GM12865 (cell line): ENCODE data around the gene TYW1.
"Not testable (repeated sequence)": the region's sequence is repeated elsewhere in the genome, so short reads cannot be mapped to it uniquely, and the experiment has no call there.

Source experiments
- DNase-seq: peaks from one replicate; pipeline ENCODE4 v3.0.0; 2010; ENCODE audit warnings: low read depth
- H3K4me3 ChIP-seq: 2 replicates; pipeline ENCODE4 v1.5.1; 2011; ENCODE audit warnings: mild to moderate bottlenecking, low read depth, low read length, control low read depth
- TF ChIP-seq, protein P1 (sequence below): IDR thresholded peaks from 2 replicates; pipeline ENCODE4 v1.5.1; 2011; ENCODE audit warnings: low read length, control low read depth, low read depth, inconsistent platforms; ENCODE audit not compliant: insufficient read depth; ENCODE audit errors: missing control alignments

Gene TYW1

GRCh38 chr7:67251986-67252558 lies 255.4 kb downstream of the TYW1 start:
- no peak overlapping the region for H3K4me3 ChIP-seq
- TF ChIP-seq, protein P1, sequence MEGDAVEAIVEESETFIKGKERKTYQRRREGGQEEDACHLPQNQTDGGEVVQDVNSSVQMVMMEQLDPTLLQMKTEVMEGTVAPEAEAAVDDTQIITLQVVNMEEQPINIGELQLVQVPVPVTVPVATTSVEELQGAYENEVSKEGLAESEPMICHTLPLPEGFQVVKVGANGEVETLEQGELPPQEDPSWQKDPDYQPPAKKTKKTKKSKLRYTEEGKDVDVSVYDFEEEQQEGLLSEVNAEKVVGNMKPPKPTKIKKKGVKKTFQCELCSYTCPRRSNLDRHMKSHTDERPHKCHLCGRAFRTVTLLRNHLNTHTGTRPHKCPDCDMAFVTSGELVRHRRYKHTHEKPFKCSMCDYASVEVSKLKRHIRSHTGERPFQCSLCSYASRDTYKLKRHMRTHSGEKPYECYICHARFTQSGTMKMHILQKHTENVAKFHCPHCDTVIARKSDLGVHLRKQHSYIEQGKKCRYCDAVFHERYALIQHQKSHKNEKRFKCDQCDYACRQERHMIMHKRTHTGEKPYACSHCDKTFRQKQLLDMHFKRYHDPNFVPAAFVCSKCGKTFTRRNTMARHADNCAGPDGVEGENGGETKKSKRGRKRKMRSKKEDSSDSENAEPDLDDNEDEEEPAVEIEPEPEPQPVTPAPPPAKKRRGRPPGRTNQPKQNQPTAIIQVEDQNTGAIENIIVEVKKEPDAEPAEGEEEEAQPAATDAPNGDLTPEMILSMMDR, result no peak
- DNase-seq, result no peak

DNA sequence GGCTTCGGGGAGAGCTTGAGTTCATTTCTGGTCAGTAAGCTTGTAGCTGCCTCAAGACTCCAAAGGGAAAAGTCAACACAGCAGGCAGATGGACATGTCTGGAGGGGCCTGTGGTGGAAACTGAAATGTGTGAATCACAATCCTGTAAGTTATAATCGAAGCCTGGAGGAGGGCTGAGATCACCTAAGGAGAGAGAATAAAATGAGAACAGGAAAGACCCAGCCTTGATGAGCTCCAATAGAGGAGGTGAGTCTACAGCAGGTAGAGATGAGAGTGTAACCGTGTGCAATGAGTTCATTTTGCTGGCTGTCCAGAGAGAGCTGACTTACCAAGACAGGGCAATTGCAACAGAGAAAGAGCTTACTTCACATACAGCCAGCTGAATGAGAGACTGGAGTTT lies 258.4 kb downstream of the TYW1 start:
- DNase-seq, result not testable (repeated sequence)

DNA sequence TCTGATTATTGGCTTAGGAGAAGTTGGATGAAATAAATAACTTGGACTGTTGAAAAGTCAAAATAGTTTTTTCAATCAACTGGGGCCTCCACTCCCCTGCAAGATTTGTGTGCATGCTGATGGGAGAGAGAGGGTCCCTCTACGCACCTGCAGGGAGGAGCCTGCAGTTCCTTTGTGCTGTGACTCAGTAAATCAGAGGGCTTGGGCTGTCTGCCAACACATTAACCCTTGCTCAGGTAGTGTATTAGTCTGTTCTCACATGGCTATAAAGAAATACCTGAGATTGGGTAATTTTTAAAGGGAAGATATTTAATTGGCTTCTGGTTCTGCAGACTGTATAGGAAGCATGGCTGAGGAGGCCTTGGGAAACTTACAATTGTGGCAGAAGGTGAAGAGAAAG lies 261.1 kb downstream of the TYW1 start:
- DNase-seq, H3K4me3 ChIP-seq: not testable (repeated sequence)

More for the DNA sequence above, 258.4 kb downstream of the TYW1 start:
- not testable (repeated sequence) for H3K4me3 ChIP-seq

DNA sequence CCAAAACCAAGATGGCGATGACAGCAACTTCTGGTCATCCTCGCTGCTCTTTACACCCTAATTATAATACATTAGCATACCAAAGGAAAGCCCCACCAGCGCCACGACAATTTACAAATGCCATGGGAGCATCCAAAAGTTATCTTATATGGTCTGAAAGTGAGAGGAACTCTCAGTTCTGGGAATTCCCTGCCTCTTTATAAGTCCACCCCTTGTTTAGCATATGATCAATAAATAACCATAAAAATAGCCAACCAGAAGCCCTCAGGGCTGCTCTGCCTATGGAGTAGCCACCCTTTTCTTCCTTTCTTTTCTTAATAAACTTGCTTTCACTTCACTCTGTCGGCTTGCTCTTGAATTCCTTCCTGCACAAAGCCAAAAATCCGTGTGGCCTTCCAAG lies 262.7 kb downstream of the TYW1 start:
- H3K4me3 ChIP-seq, DNase-seq: not testable (repeated sequence)

DNA sequence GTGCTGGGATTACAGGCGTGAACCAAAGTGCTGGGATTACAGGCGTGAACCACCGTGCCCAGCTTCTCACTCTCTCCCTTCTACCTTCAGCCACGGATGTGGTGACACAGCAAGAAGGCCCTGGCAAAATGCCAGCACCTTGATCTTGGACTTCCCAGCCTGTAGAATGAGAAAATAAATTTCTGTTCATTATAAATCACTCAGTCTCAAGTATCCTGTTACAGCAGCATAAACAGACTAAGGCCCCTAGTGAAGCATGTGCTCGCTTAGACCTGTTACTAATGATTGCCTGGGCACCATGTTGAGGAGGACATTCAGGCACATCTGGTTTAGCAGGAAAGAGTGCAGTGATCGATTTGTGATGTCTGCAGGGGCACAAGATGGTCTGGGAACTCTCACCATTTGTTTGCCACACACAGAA lies 263.5 kb downstream of the TYW1 start:
- not testable (repeated sequence) for DNase-seq

DNA sequence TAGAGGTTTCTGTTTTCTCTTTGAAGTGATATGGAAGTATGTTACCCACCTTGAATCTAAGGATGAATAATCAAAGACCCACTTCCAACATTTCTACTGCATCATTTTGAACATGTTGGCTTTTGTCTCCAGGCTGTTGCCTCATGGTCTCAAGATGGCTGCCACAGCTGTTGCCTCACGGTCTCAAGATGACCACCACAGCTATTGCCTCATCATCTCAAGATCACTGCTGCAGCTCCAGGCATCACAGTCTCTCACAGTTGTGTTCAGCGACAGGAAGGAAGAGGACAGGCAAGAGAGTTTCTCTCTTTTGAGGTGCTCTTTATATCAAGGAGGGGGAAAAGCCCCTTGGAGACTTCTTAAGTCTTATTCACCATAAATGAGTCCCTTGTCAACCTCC lies 267.4 kb downstream of the TYW1 start:
- H3K4me3 ChIP-seq, DNase-seq: not testable (repeated sequence)

More for the DNA sequence above, 263.5 kb downstream of the TYW1 start:
- not testable (repeated sequence) for H3K4me3 ChIP-seq

DNA sequence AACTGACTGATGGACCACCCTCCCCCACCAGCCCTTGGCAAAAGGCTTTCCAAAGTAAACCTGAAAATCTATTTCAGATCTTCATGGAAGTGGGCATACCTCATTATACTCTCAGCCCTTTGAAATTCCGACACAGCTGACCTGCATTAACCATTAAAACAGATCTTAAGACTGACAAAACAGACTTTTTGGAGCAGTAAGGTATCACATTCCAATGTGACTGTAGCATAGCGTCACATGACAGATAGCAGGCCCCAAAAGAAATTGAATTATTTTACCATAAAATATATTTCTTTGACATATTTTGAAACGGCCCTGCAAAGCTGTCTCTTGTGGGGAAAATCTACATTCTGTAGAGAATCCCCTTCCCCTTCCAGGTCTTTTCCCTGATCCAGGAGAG lies 269.4 kb downstream of the TYW1 start:
- not testable (repeated sequence) for H3K4me3 ChIP-seq, DNase-seq

- H3K4me3 ChIP-seq, result no peak overlapping the region
- no peak for DNase-seq
- TF ChIP-seq, protein P1, result no peak
These were observed 271.3 kb downstream of the TYW1 start for GRCh38 chr7:67267914-67268313.

DNA sequence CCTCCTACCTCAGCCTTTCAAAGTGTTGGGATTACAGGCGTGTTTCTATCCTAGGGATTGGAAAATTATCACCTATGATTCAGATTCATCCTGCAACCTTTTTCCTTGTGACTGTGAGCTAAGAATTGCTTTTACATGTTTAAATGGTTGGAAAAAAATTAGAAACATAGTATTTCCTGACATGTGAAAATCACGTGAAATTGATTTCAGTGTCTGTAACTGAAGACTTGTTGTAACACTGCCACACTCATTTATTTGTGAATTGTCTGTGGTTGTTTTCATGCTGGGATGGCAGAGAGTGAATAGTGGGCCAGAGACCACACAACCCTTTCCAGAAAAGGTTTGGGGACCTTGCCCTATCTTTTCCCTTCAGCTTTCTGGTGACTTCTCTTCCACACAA lies 273.3 kb downstream of the TYW1 start:
- not testable (repeated sequence) for H3K4me3 ChIP-seq, DNase-seq
